Measurements from ENCODE around the gene GLTPD2.

The GLTPD2 gene

DNA sequence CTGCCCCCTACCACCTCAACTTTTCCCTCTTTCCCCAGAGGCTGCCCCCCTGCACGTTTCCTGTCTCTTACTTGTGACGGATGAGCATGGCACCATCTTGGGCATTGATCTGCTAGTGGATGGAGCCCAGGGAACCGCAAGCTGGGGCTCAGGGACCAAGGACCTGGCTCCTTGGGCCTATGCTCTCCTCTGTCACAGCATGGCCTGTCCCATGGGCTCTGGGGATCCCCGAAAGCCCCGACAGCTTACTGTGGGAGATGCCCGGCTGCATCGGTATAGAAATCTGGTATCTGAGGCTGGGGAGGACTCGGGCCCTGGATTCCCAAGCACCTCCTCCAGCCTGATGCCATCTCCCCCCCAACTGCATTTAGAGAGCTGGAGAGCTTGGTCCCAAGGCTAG is 47.2 kb upstream of the GLTPD2 start:
- no peak overlapping the region for H3K27ac ChIP-seq (replicated peaks)
- peaks cover 10% of the 10 kb centered on the region for H3K27me3 ChIP-seq (ENCODE audit: insufficient read depth, poor library complexity, severe bottlenecking)

DNA sequence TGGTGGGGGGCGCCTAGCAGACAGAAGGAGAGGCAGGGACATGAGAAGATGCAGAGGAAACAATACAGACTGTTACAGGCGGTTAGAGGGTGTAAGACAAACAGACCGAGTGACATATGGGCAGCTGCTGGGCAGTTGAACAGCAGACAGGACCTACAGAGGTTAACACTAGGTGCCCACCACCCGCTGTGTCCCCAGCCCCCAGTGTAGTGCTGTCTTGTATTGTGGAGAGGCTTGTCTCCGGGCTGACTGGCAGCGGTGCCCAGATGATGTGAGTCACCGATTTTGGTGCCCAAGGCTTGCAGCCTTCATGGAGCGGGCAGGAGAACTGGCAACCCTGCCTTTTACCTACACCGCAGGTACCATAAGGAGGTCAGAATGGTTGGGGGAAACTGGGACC is 46.6 kb upstream of the GLTPD2 start:
- H3K27ac ChIP-seq (replicated peaks), result no peak overlapping the region
- DNase-seq (ENCODE audit: low read depth in 1 of 2, low spot score in 1 of 2), result no peak
- peaks cover 10% of the 10 kb centered on the region for H3K27me3 ChIP-seq (ENCODE audit: insufficient read depth, poor library complexity, severe bottlenecking)
- TF ChIP-seq, protein P1, sequence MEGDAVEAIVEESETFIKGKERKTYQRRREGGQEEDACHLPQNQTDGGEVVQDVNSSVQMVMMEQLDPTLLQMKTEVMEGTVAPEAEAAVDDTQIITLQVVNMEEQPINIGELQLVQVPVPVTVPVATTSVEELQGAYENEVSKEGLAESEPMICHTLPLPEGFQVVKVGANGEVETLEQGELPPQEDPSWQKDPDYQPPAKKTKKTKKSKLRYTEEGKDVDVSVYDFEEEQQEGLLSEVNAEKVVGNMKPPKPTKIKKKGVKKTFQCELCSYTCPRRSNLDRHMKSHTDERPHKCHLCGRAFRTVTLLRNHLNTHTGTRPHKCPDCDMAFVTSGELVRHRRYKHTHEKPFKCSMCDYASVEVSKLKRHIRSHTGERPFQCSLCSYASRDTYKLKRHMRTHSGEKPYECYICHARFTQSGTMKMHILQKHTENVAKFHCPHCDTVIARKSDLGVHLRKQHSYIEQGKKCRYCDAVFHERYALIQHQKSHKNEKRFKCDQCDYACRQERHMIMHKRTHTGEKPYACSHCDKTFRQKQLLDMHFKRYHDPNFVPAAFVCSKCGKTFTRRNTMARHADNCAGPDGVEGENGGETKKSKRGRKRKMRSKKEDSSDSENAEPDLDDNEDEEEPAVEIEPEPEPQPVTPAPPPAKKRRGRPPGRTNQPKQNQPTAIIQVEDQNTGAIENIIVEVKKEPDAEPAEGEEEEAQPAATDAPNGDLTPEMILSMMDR (IDR thresholded peaks at IDR 0.05; ENCODE audit: insufficient read depth, low read length), result no peak
- TF ChIP-seq POLR2AphosphoS5 (IDR thresholded peaks at IDR 0.05; ENCODE audit: low read depth) (no peak), SPI1 (IDR thresholded peaks at IDR 0.05; ENCODE audit: borderline replicate concordance, low read depth) (no peak), GABPA (IDR thresholded peaks at IDR 0.05; ENCODE audit: low read depth) (no peak)
- TF ChIP-seq, protein P2, sequence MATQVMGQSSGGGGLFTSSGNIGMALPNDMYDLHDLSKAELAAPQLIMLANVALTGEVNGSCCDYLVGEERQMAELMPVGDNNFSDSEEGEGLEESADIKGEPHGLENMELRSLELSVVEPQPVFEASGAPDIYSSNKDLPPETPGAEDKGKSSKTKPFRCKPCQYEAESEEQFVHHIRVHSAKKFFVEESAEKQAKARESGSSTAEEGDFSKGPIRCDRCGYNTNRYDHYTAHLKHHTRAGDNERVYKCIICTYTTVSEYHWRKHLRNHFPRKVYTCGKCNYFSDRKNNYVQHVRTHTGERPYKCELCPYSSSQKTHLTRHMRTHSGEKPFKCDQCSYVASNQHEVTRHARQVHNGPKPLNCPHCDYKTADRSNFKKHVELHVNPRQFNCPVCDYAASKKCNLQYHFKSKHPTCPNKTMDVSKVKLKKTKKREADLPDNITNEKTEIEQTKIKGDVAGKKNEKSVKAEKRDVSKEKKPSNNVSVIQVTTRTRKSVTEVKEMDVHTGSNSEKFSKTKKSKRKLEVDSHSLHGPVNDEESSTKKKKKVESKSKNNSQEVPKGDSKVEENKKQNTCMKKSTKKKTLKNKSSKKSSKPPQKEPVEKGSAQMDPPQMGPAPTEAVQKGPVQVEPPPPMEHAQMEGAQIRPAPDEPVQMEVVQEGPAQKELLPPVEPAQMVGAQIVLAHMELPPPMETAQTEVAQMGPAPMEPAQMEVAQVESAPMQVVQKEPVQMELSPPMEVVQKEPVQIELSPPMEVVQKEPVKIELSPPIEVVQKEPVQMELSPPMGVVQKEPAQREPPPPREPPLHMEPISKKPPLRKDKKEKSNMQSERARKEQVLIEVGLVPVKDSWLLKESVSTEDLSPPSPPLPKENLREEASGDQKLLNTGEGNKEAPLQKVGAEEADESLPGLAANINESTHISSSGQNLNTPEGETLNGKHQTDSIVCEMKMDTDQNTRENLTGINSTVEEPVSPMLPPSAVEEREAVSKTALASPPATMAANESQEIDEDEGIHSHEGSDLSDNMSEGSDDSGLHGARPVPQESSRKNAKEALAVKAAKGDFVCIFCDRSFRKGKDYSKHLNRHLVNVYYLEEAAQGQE (IDR thresholded peaks at IDR 0.05; ENCODE audit: insufficient replicate concordance, low read depth), result no peak
- H3K4me3 ChIP-seq (replicated peaks; ENCODE audit: insufficient read depth, low read length), result no peak overlapping the region

More for the DNA sequence above, 47.2 kb upstream of the GLTPD2 start:
- TF ChIP-seq SPI1 (IDR thresholded peaks at IDR 0.05; ENCODE audit: borderline replicate concordance, low read depth), result no peak
- TF ChIP-seq, protein P1 (IDR thresholded peaks at IDR 0.05; ENCODE audit: insufficient read depth, low read length), result no peak
- TF ChIP-seq POLR2AphosphoS5 (IDR thresholded peaks at IDR 0.05; ENCODE audit: low read depth), result no peak
- TF ChIP-seq GABPA (IDR thresholded peaks at IDR 0.05; ENCODE audit: low read depth), result no peak
- TF ChIP-seq, protein P2 (IDR thresholded peaks at IDR 0.05; ENCODE audit: insufficient replicate concordance, low read depth), result no peak
- no peak for DNase-seq (ENCODE audit: low read depth in 1 of 2, low spot score in 1 of 2)
- H3K4me3 ChIP-seq (replicated peaks; ENCODE audit: insufficient read depth, low read length), result no peak overlapping the region

DNA sequence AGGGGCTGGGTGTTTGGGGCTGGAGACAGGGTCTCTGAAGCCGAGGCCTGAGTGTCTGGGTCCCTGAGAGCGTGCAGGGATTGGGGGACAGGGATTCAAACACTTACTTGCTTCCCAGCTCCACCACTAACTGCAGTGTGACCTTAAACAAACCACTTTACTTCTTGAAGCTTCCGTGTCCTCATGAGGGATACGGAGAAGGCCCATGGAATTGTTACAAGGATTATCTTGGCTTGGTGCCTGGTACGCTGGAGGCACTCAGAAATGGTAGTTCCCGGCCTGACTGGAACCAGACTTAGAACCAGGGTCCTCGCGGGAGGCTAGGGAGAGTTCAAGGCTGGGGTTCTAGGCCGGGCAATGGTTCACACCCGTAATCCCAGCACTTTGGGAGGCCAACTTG is 46.1 kb upstream of the GLTPD2 start:
- Histone ChIP-seq H3K4me3 (replicated peaks; ENCODE audit: insufficient read depth, low read length) (no peak overlapping the region), H3K27ac (replicated peaks) (no peak overlapping the region), H3K27me3 (ENCODE audit: insufficient read depth, poor library complexity, severe bottlenecking) (peaks cover 10% of the 10 kb centered on the region)
- no peak for DNase-seq (ENCODE audit: low read depth in 1 of 2, low spot score in 1 of 2)
- TF ChIP-seq, protein P1 (IDR thresholded peaks at IDR 0.05; ENCODE audit: insufficient read depth, low read length), result no peak
- TF ChIP-seq POLR2AphosphoS5 (IDR thresholded peaks at IDR 0.05; ENCODE audit: low read depth) (no peak), SPI1 (IDR thresholded peaks at IDR 0.05; ENCODE audit: borderline replicate concordance, low read depth) (no peak), GABPA (IDR thresholded peaks at IDR 0.05; ENCODE audit: low read depth) (no peak)
- TF ChIP-seq, protein P2 (IDR thresholded peaks at IDR 0.05; ENCODE audit: insufficient replicate concordance, low read depth), result no peak
